KMS-11 (cell line): ENCODE results near the gene PRSS50.

Experiments
- H2AFZ ChIP-seq: fragments of 200-600 bp; sonication (generic); 2 replicates; pipeline ENCODE4 v1.6.1; 2016; ENCODE audit warnings: antibody characterized with exemption, mixed run types, low read depth
- H3K27ac ChIP-seq: fragments of 200-600 bp; sonication (generic); 2 replicates; pipeline ENCODE4 v1.6.1; 2016; ENCODE audit warnings: mild to moderate bottlenecking, mixed run types
- H3K27me3 ChIP-seq: fragments of 200-600 bp; sonication (generic); 2 replicates; pipeline ENCODE4 v1.6.1; 2017; ENCODE audit warnings: mild to moderate bottlenecking, low read depth, mixed run types, moderate library complexity; ENCODE audit not compliant: insufficient read depth
- H3K36me3 ChIP-seq: fragments of 200-600 bp; sonication (generic); 2 replicates; pipeline ENCODE4 v1.6.1; 2017; ENCODE audit warnings: mild to moderate bottlenecking, mixed run types; ENCODE audit not compliant: insufficient read depth
- H3K4me1 ChIP-seq: fragments of 200-600 bp; sonication (generic); 2 replicates; pipeline ENCODE4 v1.6.1; 2016; ENCODE audit warnings: mild to moderate bottlenecking, low read depth, mixed run types; ENCODE audit not compliant: poor library complexity, severe bottlenecking
- H3K4me2 ChIP-seq: fragments of 200-600 bp; sonication (generic); 2 replicates; pipeline ENCODE4 v1.7.0; 2016; ENCODE audit warnings: mild to moderate bottlenecking, mixed run types
- H3K4me3 ChIP-seq: fragments of 200-600 bp; sonication (generic); IDR thresholded peaks from 2 replicates; pipeline ENCODE4 v1.6.1; 2017; ENCODE audit warnings: low read depth, low read length, mixed read lengths; ENCODE audit not compliant: insufficient read depth
- H3K79me2 ChIP-seq: fragments of 200-600 bp; sonication (generic); 2 replicates; pipeline ENCODE4 v1.6.1; 2016; ENCODE audit warnings: low read depth, mixed run types; ENCODE audit not compliant: insufficient read depth
- H3K9ac ChIP-seq: fragments of 200-600 bp; sonication (generic); 2 replicates; pipeline ENCODE4 v1.6.1; 2016; ENCODE audit warnings: mild to moderate bottlenecking, mixed run types
- H4K20me1 ChIP-seq: fragments of 200-600 bp; sonication (generic); 2 replicates; pipeline ENCODE4 v1.6.1; 2016; ENCODE audit warnings: mild to moderate bottlenecking, mixed run types; ENCODE audit not compliant: insufficient read depth
- TF ChIP-seq, protein P1 (sequence below): fragments of 200-600 bp; sonication (generic); conservative IDR thresholded peaks from 2 replicates; pipeline ENCODE4 v1.6.1; 2017; ENCODE audit warnings: low read depth, mild to moderate bottlenecking, antibody characterized with exemption, low read length, moderate library complexity, mixed read lengths

PRSS50 gene

DNA sequence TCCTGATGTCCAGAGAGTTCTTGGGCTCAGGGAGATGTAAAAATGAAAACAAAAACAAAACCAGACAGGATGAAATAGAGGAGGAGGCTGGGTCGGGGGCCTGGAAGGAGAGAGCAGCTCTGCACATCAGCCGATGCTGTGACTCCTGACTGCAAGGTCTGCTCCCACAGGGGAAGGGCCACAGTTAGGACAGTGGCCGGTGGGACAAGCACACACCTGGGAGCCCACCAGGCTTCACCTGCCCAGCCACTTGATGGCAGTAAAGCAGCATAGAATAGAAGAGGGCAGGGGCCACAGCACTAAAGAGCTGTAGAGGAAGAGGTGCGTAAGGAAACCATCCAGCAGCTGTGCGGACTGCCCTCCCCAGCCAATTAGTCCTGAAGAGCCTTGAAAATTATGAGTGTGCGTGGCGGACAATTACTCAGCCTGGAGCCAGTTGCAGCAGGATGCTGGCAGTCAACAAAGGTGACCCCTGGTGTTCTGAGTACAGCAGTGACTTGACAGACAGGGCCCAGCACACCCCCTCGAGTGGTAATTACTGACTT lies 54.0 kb downstream of the PRSS50 start:
- H3K4me1 ChIP-seq, result no peaks in the 10 kb centered on the region

DNA sequence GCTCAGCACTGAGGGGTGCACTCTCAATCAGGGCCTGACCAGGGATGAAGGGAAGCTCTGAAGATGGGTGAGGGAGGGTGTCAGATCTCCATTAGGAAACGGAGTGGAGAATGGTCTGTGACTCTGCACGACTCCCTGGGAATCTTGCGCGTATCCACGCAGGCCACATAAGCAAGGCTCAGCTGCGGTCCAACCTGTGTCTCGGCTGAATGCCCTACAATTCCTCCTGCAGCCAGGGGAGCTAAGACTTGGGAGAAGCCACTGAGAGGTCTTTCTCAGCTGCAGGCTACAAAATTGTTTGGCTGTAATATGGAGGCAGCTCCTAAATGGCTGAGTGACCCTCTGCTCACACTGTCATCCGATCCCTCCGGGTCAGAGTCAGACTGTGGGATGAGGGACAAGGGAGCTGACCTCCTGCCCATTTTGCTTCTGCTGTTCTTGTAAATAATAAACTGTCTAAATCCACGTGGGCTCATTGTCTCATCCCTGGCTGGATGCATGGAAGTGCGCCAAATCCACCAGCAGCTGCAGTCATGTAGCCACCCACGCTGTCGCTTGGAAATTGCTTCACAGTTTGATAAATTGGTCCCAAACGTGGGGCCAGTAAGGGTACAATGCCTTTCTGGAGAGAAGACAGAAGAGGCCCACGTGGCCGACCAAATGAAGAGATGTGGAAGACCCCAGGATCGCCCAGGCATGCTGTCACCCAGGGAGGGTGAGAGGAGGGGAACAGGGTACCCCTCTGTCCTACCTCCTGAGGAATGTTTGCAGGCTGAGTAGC lies 54.7 kb downstream of the PRSS50 start:
- Histone ChIP-seq H3K4me3 (no peak overlapping the region), H2AFZ (no peak overlapping the region), H3K4me2 (no peak overlapping the region), H3K27ac (no peak overlapping the region), H3K36me3 (no peaks in the 10 kb centered on the region), H3K9ac (no peak overlapping the region), H4K20me1 (no peaks in the 10 kb centered on the region), H3K4me1 (no peaks in the 10 kb centered on the region), H3K79me2 (no peaks in the 10 kb centered on the region), H3K27me3 (no peaks in the 10 kb centered on the region)
- TF ChIP-seq, protein P1, sequence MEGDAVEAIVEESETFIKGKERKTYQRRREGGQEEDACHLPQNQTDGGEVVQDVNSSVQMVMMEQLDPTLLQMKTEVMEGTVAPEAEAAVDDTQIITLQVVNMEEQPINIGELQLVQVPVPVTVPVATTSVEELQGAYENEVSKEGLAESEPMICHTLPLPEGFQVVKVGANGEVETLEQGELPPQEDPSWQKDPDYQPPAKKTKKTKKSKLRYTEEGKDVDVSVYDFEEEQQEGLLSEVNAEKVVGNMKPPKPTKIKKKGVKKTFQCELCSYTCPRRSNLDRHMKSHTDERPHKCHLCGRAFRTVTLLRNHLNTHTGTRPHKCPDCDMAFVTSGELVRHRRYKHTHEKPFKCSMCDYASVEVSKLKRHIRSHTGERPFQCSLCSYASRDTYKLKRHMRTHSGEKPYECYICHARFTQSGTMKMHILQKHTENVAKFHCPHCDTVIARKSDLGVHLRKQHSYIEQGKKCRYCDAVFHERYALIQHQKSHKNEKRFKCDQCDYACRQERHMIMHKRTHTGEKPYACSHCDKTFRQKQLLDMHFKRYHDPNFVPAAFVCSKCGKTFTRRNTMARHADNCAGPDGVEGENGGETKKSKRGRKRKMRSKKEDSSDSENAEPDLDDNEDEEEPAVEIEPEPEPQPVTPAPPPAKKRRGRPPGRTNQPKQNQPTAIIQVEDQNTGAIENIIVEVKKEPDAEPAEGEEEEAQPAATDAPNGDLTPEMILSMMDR, result no peak

More for the DNA sequence above, 54.0 kb downstream of the PRSS50 start:
- H3K27ac ChIP-seq, result no peak overlapping the region
- H4K20me1 ChIP-seq, result no peaks in the 10 kb centered on the region
- H3K4me3 ChIP-seq, result no peak overlapping the region
- no peak overlapping the region for H2AFZ ChIP-seq
- H3K27me3 ChIP-seq, result no peaks in the 10 kb centered on the region
- H3K4me2 ChIP-seq, result no peak overlapping the region
- H3K9ac ChIP-seq, result no peak overlapping the region
- no peaks in the 10 kb centered on the region for H3K36me3 ChIP-seq
- H3K79me2 ChIP-seq, result no peaks in the 10 kb centered on the region
- TF ChIP-seq, protein P1, result no peak
